HG02852 (cell line): ENCODE data around the gene CACNA1G.

Experiments used
- ATAC-seq: cut with Tn5 transposase; IDR thresholded peaks from one replicate; pipeline ENCODE4 v1.9.1; 2021; ENCODE audit warnings: mild to moderate bottlenecking, moderate library complexity; ENCODE audit not compliant: unreplicated experiment

Gene CACNA1G

GRCh38 chr17:50585891-50586290 is 25.4 kb downstream of the CACNA1G start:
- ATAC-seq = no peak

GRCh38 chr17:50586421-50587247 is 26.1 kb downstream of the CACNA1G start:
- no peak for ATAC-seq

- no peak for ATAC-seq
Observed at GRCh38 chr17:50587571-50587970, 27.1 kb downstream of the CACNA1G start.

- no peak for ATAC-seq
Observed at GRCh38 chr17:50588391-50589049, 28.0 kb downstream of the CACNA1G start.

- no peak for ATAC-seq
Observed at GRCh38 chr17:50589095-50589705, 28.7 kb downstream of the CACNA1G start.

GRCh38 chr17:50590946-50591737 is 30.6 kb downstream of the CACNA1G start:
- ATAC-seq = no peak

GRCh38 chr17:50593321-50593720 is 32.8 kb downstream of the CACNA1G start:
- ATAC-seq = no peak

- no peak for ATAC-seq
Observed at GRCh38 chr17:50594128-50594823, 33.8 kb downstream of the CACNA1G start.

GRCh38 chr17:50594892-50595291 is 34.4 kb downstream of the CACNA1G start:
- no peak for ATAC-seq

- no peak for ATAC-seq
Observed at GRCh38 chr17:50596191-50597037, 35.9 kb downstream of the CACNA1G start.

GRCh38 chr17:50598487-50598886 is 38.0 kb downstream of the CACNA1G start:
- no peak for ATAC-seq

- ATAC-seq = no peak
Observed at GRCh38 chr17:50599606-50600005, 39.1 kb downstream of the CACNA1G start.

- no peak for ATAC-seq
Observed at GRCh38 chr17:50601823-50602375, 41.4 kb downstream of the CACNA1G start.

GRCh38 chr17:50602836-50603235 is 42.3 kb downstream of the CACNA1G start:
- no peak for ATAC-seq

- no peak for ATAC-seq
Observed at GRCh38 chr17:50603340-50603739, 42.8 kb downstream of the CACNA1G start.

- no peak for ATAC-seq
Observed at GRCh38 chr17:50604513-50604912, 44.0 kb downstream of the CACNA1G start.

GRCh38 chr17:50605429-50605828 is 44.9 kb downstream of the CACNA1G start:
- ATAC-seq = no peak

GRCh38 chr17:50607522-50608175 is 47.1 kb downstream of the CACNA1G start:
- ATAC-seq = no peak
